ENCODE measurements around the gene SCN7A.
"Not testable (repeated sequence)": the region's sequence is repeated elsewhere in the genome, so short reads cannot be mapped to it uniquely, and the experiment has no call there.

Gene SCN7A

GRCh38 chr2:166419616-166419934 lies 74.5 kb downstream of the SCN7A start:
- H3K9ac ChIP-seq (ENCODE audit: low read depth, low read length): no peak overlapping the region
- H3K4me3 ChIP-seq (ENCODE audit: low read depth, low read length): no peak overlapping the region
- H3K36me3 ChIP-seq (ENCODE audit: control insufficient read depth, insufficient read depth, low read length): no peaks in the 10 kb centered on the region
- no peak overlapping the region for H3K27ac ChIP-seq (ENCODE audit: low read depth, low read length)
- H3K4me1 ChIP-seq (ENCODE audit: control insufficient read depth, insufficient read depth, low read length): no peaks in the 10 kb centered on the region
- H3K27me3 ChIP-seq (ENCODE audit: control insufficient read depth, insufficient read depth, low read length): no peaks in the 10 kb centered on the region
- no peaks in the 10 kb centered on the region for H3K9me3 ChIP-seq (ENCODE audit: control insufficient read depth, insufficient read depth, low read length)

GRCh38 chr2:166418853-166419615 lies 75.0 kb downstream of the SCN7A start:
- Histone ChIP-seq H3K4me3 (ENCODE audit: low read depth, low read length) (no peak overlapping the region), H3K27ac (ENCODE audit: low read depth, low read length) (no peak overlapping the region), H3K9me3 (ENCODE audit: control insufficient read depth, insufficient read depth, low read length) (no peaks in the 10 kb centered on the region), H3K4me1 (ENCODE audit: control insufficient read depth, insufficient read depth, low read length) (no peaks in the 10 kb centered on the region), H3K27me3 (ENCODE audit: control insufficient read depth, insufficient read depth, low read length) (no peaks in the 10 kb centered on the region), H3K9ac (ENCODE audit: low read depth, low read length) (no peak overlapping the region), H3K36me3 (ENCODE audit: control insufficient read depth, insufficient read depth, low read length) (no peaks in the 10 kb centered on the region)

- Histone ChIP-seq H3K4me1 (ENCODE audit: control insufficient read depth, insufficient read depth, low read length) (no peaks in the 10 kb centered on the region), H3K4me3 (ENCODE audit: low read depth, low read length) (no peak overlapping the region)
Measured at GRCh38 chr2:166417669-166418068, 76.4 kb downstream of the SCN7A start.

GRCh38 chr2:166413255-166413654 lies 80.8 kb downstream of the SCN7A start:
- no peaks in the 10 kb centered on the region for H3K27me3 ChIP-seq (ENCODE audit: control insufficient read depth, insufficient read depth, low read length)
- H3K9me3 ChIP-seq (ENCODE audit: control insufficient read depth, insufficient read depth, low read length): no peaks in the 10 kb centered on the region
- H3K4me1 ChIP-seq (ENCODE audit: control insufficient read depth, insufficient read depth, low read length): no peaks in the 10 kb centered on the region
- no peak overlapping the region for H3K9ac ChIP-seq (ENCODE audit: low read depth, low read length)
- no peak overlapping the region for H3K27ac ChIP-seq (ENCODE audit: low read depth, low read length)
- no peaks in the 10 kb centered on the region for H3K36me3 ChIP-seq (ENCODE audit: control insufficient read depth, insufficient read depth, low read length)
- H3K4me3 ChIP-seq (ENCODE audit: low read depth, low read length): no peak overlapping the region

More at GRCh38 chr2:166417669-166418068, 76.4 kb downstream of the SCN7A start:
- Histone ChIP-seq H3K9me3 (ENCODE audit: control insufficient read depth, insufficient read depth, low read length) (no peaks in the 10 kb centered on the region), H3K9ac (ENCODE audit: low read depth, low read length) (no peak overlapping the region), H3K36me3 (ENCODE audit: control insufficient read depth, insufficient read depth, low read length) (no peaks in the 10 kb centered on the region), H3K27ac (ENCODE audit: low read depth, low read length) (no peak overlapping the region), H3K27me3 (ENCODE audit: control insufficient read depth, insufficient read depth, low read length) (no peaks in the 10 kb centered on the region)

GRCh38 chr2:166411473-166412230 lies 82.4 kb downstream of the SCN7A start:
- H3K4me3 ChIP-seq (ENCODE audit: low read depth, low read length): no peak overlapping the region
- no peaks in the 10 kb centered on the region for H3K36me3 ChIP-seq (ENCODE audit: control insufficient read depth, insufficient read depth, low read length)
- H3K27me3 ChIP-seq (ENCODE audit: control insufficient read depth, insufficient read depth, low read length): no peaks in the 10 kb centered on the region
- H3K9ac ChIP-seq (ENCODE audit: low read depth, low read length): no peak overlapping the region
- no peaks in the 10 kb centered on the region for H3K9me3 ChIP-seq (ENCODE audit: control insufficient read depth, insufficient read depth, low read length)
- no peaks in the 10 kb centered on the region for H3K4me1 ChIP-seq (ENCODE audit: control insufficient read depth, insufficient read depth, low read length)
- H3K27ac ChIP-seq (ENCODE audit: low read depth, low read length): no peak overlapping the region

- Histone ChIP-seq H3K4me3 (ENCODE audit: low read depth, low read length) (no peak overlapping the region), H3K4me1 (ENCODE audit: control insufficient read depth, insufficient read depth, low read length) (no peaks in the 10 kb centered on the region), H3K27me3 (ENCODE audit: control insufficient read depth, insufficient read depth, low read length) (no peaks in the 10 kb centered on the region), H3K27ac (ENCODE audit: low read depth, low read length) (no peak overlapping the region), H3K9ac (ENCODE audit: low read depth, low read length) (no peak overlapping the region), H3K9me3 (ENCODE audit: control insufficient read depth, insufficient read depth, low read length) (no peaks in the 10 kb centered on the region), H3K36me3 (ENCODE audit: control insufficient read depth, insufficient read depth, low read length) (no peaks in the 10 kb centered on the region)
Measured at GRCh38 chr2:166410828-166411472, 83.1 kb downstream of the SCN7A start.

GRCh38 chr2:166407746-166408145 lies 86.3 kb downstream of the SCN7A start:
- H3K27ac ChIP-seq (ENCODE audit: low read depth, low read length); H3K27me3 ChIP-seq (ENCODE audit: control insufficient read depth, insufficient read depth, low read length); H3K4me3 ChIP-seq (ENCODE audit: low read depth, low read length); H3K36me3 ChIP-seq (ENCODE audit: control insufficient read depth, insufficient read depth, low read length); H3K9ac ChIP-seq (ENCODE audit: low read depth, low read length); H3K4me1 ChIP-seq (ENCODE audit: control insufficient read depth, insufficient read depth, low read length); H3K9me3 ChIP-seq (ENCODE audit: control insufficient read depth, insufficient read depth, low read length): not testable (repeated sequence)

- H3K9me3 ChIP-seq (ENCODE audit: control insufficient read depth, insufficient read depth, low read length): no peaks in the 10 kb centered on the region
- H3K27ac ChIP-seq (ENCODE audit: low read depth, low read length): no peak overlapping the region
- no peaks in the 10 kb centered on the region for H3K36me3 ChIP-seq (ENCODE audit: control insufficient read depth, insufficient read depth, low read length)
- H3K4me1 ChIP-seq (ENCODE audit: control insufficient read depth, insufficient read depth, low read length): no peaks in the 10 kb centered on the region
- no peaks in the 10 kb centered on the region for H3K27me3 ChIP-seq (ENCODE audit: control insufficient read depth, insufficient read depth, low read length)
- H3K9ac ChIP-seq (ENCODE audit: low read depth, low read length): no peak overlapping the region
- H3K4me3 ChIP-seq (ENCODE audit: low read depth, low read length): no peak overlapping the region
Measured at GRCh38 chr2:166406374-166406773, 87.7 kb downstream of the SCN7A start.

- H3K9me3 ChIP-seq (ENCODE audit: control insufficient read depth, insufficient read depth, low read length): no peaks in the 10 kb centered on the region
- no peak overlapping the region for H3K4me3 ChIP-seq (ENCODE audit: low read depth, low read length)
- no peaks in the 10 kb centered on the region for H3K27me3 ChIP-seq (ENCODE audit: control insufficient read depth, insufficient read depth, low read length)
- no peak overlapping the region for H3K27ac ChIP-seq (ENCODE audit: low read depth, low read length)
- no peak overlapping the region for H3K9ac ChIP-seq (ENCODE audit: low read depth, low read length)
- no peaks in the 10 kb centered on the region for H3K4me1 ChIP-seq (ENCODE audit: control insufficient read depth, insufficient read depth, low read length)
- H3K36me3 ChIP-seq (ENCODE audit: control insufficient read depth, insufficient read depth, low read length): no peaks in the 10 kb centered on the region
Measured at GRCh38 chr2:166405569-166405926, 88.5 kb downstream of the SCN7A start.

GRCh38 chr2:166404831-166405568 lies 89.0 kb downstream of the SCN7A start:
- Histone ChIP-seq H3K9me3 (ENCODE audit: control insufficient read depth, insufficient read depth, low read length) (no peaks in the 10 kb centered on the region), H3K27ac (ENCODE audit: low read depth, low read length) (no peak overlapping the region), H3K36me3 (ENCODE audit: control insufficient read depth, insufficient read depth, low read length) (no peaks in the 10 kb centered on the region), H3K9ac (ENCODE audit: low read depth, low read length) (no peak overlapping the region), H3K4me3 (ENCODE audit: low read depth, low read length) (no peak overlapping the region), H3K27me3 (ENCODE audit: control insufficient read depth, insufficient read depth, low read length) (no peaks in the 10 kb centered on the region), H3K4me1 (ENCODE audit: control insufficient read depth, insufficient read depth, low read length) (no peaks in the 10 kb centered on the region)
